ENCODE data around the gene DLG4.
"Not testable (repeated sequence)": the region's sequence is repeated elsewhere in the genome, so short reads cannot be mapped to it uniquely, and the experiment has no call there.

DLG4 gene

DNA sequence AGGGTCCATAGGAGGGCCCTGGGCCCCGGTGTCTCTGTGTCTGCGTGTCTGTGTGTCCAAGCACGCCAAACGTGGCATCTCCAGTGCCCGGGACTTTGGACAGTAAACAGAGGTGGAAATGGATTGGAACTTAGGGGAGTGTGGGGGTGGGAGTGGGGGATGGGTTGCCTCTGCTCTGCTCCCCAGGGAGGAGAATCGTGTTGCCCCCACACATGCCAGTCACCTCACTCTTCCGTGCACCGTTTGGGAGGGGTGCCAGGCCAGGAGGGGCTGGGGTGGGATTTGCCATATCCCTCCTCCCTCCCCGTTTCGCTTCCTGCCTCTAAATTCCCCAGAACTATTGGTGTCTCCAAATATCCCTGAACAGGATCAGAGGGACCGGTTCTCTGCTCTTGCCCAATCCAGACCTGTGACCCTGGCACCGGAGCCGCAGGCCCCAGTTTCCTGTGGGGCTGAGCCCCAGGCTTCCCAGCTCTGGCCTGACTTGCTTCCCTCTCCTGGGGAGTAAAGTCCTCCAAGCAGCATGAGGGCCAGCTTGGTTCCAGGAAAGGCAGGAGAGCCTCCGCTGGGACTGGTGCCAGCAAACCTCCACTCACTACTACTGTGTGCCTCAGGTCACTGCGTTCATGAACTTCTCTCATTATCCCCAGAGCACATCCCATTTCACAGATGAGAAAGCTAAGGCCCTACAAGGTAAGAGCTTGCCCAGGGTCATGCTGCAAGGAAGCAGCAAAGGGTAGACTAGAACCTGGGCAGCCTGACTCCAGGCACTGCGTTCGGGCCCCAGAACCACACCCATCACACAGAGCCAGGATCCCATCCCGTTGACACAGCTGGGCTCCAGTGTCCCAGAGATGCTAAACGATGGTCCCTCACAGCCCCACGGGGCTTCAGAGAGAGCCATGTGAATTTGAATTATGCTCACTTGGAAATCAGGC lies 40.0 kb downstream of the DLG4 start, which contains the start of gene ASGR1:
ASGR1 (minus strand) TSS at position 54 of the 938 bp plus-strand sequence. CDS start 807 bp downstream, outside the sequence.
- DNase-seq: no peak

DNA sequence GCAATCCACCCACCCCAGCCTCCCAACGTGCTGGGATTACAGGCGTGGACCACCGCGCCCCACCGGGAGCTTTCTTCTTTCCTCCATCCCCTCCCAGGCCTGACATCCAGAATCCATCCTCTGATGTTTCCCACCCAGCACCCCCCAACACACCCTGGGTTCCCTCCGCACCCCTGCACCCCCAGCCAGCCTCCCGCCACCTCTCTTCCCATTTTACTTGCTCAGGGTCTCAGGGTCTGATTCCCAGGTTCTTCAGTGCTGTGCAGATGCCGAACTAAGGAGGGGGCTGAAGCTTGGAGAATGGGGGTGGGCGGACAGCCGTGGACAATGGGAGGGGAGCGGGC lies 40.7 kb downstream of the DLG4 start:
- no peak for DNase-seq

DNA sequence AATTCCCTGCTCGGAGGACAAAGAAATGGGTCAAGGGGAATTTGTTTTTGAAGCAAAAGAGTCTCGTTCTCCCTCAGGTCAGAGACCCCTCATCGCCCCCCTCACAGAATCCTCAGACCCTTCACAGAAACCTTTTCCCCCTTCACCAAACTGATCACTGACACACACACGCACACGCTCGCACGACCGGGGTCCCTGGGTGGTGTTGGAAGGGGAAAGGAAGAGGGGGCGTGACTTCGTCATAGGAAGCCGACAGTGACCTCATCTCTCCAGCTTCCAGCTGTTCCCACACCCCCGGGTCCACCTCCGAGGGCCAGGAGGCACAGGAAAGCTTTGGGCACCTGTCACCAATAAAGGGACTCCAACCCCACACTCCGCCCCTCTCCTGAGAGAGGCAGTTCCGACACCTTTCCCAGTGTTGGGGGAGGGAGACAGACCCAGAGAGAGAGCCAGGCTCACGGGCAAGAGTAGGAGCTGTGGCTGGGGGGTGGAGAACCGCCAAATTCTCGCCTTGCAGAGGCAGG lies 41.6 kb downstream of the DLG4 start:
- no peak for DNase-seq

DNA sequence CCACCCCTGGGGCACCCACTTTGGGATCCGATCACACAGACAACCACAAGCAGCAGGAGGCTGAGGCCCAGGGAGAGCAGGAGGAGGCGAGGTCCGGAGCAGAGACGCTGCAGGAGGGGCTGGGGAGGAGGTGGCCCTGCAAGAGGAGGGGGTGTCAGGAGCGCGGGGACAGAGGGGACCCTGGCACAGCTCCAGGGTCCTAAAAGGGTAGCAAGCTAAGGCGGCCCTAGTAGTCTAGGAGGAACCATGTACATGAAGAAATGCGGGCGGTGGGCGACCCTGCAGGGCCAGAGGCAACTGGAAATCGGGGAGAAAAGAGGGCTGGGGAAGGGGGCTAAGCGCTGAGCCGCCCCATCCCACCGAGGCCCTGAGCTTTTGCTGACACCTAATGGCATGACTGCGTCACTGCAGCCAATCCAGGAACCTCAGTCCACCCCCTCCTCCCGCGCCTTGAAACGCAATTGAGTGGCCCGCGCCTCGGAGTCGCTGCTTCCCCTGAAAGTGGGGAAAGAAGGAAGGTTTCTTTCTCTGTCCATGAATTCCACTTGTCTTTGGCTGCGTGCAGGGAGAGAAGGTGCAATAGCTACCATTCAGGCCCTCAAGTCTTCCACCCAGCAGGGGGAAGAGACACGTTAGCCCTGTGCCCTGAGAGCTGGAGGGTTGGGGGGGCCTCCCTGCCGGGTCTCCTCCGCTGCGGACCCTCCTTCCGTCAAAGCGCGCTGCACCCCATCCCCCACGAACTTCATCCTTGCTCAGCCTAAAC lies 42.3 kb downstream of the DLG4 start:
- DNase-seq: peak; percentile 42

DNA sequence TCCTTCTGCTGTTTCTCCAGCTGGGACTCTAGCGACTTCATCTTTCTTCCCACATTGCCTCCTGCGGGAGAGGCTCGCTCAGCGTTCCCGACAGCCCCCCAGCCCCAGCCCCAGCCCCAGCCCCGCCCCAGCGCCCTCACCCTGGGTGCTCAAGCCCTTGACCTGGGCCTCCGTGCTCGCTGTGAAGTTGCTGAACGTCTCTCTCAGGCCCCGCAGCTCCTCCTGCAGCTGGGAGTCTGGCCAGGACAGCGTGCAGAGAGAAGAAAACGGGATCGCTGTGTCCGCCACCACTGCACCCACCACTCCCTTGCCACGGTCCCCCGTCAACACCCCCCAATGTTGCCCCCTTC lies 42.8 kb downstream of the DLG4 start:
- DNase-seq: no peak

DNA sequence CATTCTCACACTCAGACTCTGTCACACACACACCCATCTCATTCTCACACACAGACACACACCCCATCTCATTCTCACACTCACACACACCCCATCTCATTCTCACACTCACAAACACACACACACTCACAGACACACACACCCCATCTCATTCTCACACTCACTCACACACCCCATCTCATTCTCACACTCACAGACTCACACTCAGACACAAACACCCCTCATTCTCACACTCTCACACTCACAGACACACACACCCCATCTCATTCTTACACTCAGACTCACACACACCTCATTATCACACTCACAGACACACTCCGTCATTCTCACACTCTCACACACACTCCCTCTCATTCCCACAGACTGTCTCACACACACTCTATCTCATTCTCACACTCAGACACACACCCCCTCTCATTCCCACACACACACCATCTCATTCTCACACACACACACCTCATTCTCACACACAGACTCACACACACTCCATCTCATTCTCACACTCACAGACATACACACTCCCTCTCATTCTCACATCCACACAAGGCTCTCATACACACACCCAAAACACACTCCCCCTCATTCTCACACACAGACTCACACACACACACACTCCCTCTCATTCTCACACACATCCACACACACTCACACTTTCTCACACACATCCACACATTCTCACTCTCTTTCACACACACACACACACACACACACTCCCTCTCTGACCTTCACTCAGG lies 43.4 kb downstream of the DLG4 start:
- DNase-seq: no peak

DNA sequence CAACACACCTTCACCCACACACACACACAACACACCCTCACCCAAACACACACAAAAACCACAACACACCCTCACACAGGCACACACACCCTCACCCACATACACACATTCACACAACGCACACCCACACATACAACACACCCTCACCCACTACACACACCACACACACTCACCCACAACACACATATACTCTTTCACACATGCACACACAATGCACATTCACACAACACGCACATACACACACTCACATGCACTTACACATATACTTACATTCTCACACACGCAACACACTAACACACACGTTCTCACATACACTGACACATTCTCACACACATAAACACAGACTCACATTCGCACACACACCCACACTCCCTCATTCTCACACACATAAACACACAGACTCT lies 44.3 kb downstream of the DLG4 start:
- DNase-seq: no peak

DNA sequence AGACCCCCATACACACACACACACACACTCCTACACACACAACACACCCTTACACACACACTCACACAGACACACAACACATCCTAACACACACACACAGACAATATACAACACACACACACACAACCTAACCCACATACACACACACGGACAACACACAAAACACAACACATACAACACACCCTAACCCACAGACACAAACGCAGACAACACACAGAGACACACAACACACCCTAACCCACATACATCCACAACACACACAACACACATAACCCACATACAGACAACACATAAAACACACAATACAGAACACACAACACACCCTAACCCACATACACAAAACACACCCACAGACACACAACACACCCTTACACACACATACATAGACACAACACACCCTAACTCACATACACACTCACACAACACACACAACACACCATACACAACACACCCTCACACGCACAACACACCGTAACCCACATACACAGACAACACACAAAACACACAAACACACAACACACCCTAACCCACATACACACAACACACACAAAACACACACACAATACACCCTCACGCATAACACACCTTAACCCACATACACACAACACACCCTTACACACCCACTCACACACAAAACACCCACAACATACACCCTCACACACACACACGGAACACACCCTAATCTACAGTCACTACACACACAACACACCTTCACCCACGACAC lies 44.9 kb downstream of the DLG4 start:
- DNase-seq: no peak

DNA sequence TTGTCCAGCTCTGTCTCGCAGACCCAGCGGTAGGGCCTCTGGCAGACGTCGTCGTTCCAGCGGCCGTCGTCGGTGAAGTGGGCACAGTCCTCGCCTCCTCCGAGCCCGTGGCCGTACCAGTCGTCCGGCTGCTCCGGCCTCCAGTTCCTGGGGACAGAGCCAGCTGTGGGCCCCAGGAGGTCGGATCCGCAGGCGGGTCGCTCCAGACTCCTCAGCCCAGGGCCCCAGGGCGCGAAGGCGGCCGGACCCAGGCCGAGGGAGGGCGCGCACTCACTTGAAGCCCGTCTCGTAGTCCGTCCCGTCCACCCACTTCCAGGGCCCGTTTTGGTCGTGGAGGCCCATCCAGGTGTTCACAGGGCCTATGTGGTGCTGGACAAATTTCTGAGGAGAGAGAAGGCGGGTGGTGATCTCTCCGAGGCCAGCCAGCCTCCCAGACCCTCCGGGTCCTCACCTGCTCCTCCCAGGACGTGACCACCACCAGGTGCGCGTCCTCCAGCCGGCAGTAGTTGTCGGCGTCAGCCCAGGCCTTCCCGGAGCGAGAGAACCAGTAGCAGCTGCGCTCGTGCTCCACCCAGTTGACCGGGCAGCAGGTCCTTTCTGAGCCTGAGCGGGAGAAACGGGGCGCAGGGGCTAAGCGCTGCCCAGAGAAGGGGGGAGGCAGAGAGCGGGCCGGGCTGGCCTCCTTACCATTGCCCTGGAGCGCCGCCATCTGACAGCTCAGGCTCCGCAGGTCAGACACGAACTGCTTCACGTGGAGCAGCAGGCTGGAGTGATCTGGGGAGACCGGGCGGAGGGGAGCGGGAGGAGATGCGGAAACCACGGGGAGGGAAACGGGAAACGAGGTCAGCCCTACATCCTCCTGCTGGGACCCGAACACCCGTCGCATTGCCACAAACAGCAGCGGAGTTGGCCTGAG lies 45.7 kb downstream of the DLG4 start:
- no peak for DNase-seq

DNA sequence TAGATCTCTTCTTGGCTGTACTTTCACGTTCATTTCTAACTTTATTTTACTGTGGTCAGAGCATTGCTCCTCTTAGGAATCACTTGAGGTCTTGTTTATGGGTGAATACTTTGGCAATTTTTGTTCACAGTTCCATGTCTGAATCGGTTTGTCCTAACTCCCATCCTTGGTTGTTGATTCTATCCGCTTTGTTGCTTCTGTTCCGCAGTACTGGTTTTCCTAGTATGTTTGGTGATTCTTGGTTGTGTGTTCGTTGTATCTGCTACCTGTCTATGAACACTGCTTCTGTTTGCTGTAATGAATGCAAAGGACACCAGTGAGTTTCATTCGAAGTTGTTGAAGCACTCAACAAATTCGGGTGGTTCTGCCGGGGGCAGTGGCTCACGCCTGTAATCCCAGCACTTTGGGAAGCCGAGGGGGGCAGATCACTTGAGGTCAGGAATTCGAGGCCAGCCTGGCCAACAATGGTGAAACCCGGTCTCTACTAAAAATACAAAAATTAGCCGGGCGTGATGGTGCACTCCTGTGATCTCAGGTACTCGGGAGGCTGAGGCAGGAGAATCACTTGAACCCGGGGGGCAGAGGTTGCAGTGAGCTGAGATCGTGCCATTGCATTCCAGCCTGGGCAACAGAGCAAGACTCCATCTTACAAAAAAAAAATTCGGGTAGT lies 47.0 kb downstream of the DLG4 start:
- DNase-seq: not testable (repeated sequence)

DNA sequence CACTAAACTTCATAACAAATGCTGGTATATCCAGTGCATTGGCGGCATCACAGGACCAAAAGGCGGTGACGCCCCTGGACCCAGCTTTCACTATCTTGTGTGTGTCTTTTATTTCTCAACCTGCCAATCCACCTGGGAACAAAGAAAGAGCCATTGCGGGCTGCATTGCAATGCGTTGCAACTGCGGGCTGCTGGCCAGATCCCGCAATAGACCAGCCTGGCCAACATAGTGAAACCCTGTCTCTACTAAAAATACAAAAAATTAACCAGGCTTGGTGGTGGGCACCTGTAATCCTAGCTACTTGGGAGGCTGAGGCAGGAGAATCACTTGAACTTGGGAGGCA lies 50.1 kb downstream of the DLG4 start:
- DNase-seq: not testable (repeated sequence)

DNA sequence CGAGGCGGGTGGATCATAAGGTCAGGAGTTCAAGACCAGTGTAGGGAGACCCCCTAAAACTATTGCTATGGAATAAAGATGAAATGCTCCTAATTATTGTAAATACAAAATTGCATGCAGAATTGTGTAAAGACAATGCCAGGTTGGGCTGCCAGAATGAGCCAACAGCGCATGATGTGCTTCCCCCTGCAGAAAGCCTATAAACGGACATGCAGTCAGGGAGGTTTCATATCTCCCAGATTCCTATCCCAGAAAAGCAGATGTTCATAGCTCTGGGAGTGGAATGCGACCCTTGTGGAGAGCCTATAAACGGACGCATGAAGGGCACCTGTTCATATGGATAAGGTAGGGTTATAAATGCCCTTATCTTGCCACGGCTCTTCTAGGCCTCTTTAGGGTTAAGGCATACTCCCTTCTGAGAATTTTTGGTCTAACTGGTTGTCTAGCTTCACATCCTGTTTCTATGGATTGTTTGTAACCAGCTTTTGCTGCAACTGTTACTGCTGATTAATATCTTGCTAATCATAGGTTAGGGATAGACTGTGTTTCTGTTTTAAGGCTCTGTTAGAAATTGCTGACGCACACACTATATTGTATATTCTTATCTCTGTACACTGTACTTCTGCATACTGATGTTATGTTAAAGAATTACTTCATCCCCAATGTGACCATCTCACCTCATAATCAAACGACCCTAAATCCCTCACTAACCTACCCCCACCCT lies 50.6 kb downstream of the DLG4 start:
- not testable (repeated sequence) for DNase-seq

DNA sequence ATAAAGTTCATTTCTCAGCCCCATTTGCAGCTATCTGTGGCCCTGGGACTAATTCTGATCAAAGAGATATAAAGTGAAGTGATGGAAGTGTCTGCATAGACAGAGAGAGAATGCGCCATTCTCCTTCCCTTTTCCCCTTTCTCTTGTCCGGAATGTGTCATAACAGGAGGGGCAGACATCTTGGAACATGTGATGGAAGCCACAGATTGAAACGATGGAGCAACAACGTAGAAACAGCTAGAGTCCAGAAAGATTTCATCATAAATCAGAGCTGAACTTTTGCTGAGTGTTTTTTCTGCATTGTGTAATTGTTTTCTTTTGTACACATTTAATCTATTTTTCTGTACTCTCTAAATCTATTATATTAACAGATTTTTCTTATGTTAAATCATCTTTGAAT lies 51.8 kb downstream of the DLG4 start:
- DNase-seq: peak; percentile 11

DNA sequence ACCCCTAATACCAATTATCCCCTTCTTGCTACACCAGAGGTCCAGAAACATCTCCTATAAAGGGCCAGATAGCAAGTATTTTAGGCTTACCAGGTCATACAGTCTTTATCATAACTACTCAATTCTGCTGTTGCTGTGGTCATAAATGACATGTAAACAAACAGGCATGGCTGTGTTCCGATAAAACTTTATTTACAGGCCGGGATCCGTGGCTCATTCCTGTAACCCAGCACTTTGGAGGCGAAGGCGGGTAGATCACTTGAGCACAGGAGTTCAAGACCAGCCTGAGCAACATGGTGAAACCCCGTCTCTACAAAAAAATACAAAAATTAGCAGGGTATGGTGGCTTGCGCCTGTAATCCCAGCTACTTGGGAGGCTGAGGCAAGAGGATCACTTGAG lies 52.8 kb downstream of the DLG4 start:
- no peak for DNase-seq

DNA sequence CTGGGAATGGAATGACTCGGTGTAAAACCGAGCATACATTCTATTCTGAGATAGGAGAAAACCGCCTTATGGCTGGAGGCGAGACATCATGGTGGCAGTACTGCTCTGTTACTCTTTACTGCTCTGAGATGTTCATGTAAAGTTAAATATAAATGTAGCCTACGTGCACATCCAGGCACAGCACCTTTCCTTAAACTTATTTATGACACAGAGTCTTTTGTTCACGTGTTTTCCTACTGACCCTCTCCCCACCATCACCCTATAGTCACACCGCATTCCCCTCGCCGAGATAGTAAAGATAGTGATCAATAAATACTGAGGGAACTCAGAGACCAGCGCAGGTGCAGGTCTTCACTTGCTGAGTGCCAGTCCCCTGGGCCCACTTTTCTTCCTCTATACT lies 60.1 kb downstream of the DLG4 start:
- DNase-seq: not testable (repeated sequence)

DNA sequence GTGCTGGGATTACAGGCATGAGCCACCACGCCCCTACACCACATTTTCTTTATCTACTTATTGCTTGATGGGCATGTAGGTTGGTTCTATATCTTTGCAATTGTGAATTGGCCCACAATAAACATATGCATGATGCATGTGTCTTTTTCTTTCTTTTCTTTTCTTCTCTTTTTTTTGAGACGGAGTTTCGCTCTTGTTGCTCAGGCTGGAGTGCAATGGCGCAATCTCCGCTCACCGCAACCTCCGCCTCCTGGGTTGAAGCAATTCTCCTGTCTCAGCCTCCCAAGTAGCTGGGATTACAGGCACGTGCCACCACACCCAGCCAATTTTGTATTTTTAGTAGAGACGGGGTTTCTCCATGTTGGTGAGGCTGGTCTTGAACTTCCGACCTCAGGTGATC lies 61.2 kb downstream of the DLG4 start:
- not testable (repeated sequence) for DNase-seq

DNA sequence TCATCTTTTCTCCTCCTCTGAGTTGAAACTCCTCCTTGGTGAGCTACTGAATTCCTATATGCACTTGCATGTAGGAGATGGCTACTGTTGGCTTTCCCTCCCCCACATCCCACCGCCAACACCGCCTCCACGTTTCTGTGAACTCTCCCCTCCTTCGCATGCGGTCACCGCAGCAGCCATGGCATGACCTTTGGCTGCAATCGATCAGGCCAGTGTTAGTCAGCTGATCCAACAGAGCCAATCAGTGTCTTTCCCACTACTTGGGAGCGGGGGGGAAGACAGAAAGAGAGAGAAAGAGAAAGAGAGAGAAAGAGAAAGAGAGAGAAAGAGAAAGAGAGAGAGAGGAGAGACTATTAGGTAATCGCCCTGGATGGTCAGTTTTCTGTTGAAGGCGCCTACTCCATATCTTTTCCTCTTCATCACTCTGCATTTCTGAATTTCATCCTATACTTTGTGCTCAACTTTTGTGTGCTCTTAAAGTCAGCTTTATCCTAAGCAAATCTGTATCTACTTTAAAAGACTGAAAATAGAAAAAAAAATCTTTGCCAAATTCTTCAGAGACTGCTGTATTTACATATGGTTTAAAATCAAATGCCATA lies 63.2 kb downstream of the DLG4 start:
- DNase-seq: no peak

DNA sequence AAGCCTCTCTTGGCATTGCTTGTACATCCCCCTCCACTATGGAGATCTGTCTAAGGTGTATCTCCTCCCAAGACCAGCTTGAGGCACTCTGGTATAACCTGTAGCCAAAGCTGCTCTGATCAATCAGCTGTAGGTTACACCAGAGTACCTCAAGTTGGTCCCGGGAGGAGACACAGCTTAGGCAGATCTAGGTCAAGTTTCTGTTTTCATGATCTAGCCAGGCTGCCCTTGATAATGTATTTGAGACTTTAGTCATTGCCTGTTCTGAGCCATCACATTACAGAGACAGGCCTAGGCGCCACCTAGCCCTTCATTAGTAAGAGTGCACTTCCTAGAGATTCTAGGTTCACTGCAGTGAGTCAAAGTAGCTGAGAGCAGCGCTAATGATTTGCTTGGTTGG lies 71.9 kb downstream of the DLG4 start:
- DNase-seq: no peak

DNA sequence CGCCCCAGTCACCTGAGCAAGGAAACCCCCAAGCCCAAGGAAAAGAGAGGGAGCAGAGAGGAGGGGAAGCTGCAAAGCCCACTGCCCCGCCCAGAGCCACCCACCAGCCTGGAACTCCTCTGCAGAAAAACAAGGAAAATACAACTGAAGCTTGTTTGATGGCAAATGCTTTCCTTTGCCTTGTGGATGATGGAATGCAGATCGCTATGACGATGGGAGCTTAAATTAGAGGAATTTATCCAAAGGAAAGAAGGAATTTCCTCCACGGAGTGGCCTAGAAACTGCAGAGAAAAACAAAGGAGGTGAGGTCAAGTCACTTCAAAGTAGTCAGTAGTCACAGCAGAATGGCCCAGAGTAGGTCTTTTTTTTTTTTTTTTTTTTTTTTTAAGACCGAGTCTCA lies 73.5 kb downstream of the DLG4 start:
- no peak for DNase-seq

DNA sequence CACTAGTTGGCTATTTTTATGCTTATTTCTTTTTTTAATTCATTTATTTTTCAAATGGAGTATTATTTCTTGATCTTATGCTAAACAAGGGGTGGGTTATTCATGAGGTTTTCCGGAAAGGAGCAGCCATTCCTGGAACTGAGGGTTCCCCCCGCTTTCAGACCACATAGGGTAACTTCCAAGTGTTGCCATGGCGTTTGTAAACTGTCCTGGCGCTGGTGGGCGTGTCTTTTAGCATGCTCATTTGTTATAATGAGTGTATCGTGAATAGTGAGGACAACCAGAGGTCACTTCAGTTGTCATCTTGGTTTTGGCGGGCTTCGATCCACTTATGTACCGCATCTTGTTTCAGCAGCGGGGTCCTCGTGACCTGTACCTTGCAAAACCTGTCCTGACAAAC lies 75.4 kb downstream of the DLG4 start:
- no peak for DNase-seq
